HK-2 (cell line): ENCODE results near the gene ECM2.

ENCODE experiments used
- DNase-seq: peaks from one replicate; pipeline ENCODE4 v3.0.0-alpha.2; 2018; ENCODE audit not compliant: unreplicated experiment

Gene ECM2

GRCh38 chr9:92500725-92501124 lies 35.1 kb downstream of the ECM2 start:
- DNase-seq: no peak

- DNase-seq: no peak
Observed at GRCh38 chr9:92499701-92500100, 36.1 kb downstream of the ECM2 start.

DNA sequence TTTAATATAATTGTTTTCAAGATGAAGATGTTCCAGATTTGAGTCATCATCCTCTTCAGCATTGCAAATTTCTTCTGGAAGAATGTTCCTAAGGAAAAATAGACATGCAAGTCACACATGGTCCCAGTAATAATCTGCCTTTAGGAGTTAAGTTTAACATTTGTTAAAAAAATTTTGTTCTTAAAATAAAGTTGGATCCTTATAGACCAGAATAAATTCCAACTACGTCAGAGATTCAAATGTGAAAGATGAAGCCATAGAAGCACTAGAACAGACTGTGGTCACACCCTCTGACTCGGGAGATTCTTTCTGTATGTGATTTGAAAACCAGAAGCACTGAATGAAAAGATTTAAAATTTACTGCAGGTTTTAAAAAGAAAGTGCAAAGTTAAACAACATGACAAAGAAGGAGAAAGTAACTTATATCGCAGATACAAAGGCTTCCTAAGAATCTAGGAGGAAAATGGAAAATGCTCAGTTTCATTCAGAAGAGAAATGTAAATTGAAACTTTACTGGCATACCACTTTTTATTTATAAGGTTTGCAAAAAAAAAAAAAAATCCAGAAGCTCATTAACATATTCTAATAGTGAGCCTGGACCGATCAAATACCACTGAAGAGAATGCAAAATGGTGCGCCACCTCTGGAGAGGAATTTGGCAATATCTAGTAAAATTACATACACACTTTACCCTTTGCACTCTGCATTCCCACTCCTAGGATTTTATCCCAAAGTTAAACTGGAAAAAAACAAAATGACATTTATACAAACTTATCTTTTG lies 39.2 kb downstream of the ECM2 start:
- DNase-seq: no peak

DNA sequence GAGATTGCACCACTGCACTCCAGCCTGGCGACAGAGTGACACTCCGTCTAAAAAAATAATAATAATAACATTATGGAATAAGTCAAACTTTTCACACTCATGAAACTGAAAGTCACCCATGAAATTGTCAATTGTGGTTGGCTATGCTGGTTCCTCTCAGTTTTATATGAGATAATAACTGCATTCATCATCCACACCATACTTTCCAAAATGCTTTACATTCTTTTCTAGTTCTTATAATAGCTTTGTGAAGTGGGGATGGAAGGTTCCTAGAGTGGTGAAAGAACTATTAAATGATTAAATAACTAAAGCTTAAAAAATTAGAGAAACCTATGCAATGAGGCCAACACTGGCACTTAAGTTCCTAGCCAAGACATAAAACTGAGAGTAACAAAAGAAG lies 40.9 kb downstream of the ECM2 start:
- no peak for DNase-seq

GRCh38 chr9:92493749-92494387 lies 41.9 kb downstream of the ECM2 start:
- DNase-seq: no peak

DNA sequence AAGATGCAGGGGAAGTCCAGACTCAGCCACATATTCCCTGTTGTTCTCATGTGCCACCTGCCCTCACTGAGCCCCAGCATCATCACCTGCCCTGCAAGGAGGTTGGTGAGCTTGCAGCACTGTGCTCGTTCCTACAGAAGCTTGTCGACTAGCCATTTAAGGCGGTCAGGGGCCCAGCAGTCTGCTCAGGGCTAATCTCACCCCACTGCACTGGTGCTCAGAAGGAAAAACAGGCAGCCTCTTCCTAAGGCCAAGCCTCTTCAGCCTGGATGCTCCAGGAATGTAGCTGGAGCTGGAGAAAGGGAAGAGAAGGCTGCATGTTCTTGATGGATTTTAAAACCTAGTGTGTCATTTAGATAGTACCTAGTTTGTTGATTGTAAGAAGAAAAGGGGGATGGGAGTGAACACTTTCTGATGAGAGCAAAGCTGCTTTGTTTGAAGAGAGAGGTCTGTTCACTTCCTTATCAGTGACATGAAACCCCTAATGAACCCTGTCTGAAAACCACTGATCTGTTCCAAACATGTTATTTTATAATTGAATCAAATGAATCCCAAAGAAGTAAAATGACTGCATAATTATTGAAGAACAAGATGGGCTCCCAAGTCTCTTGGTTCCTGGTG lies 42.9 kb downstream of the ECM2 start:
- no peak for DNase-seq

GRCh38 chr9:92488681-92489550 lies 46.9 kb downstream of the ECM2 start:
- DNase-seq: no peak

- no peak for DNase-seq
Observed at GRCh38 chr9:92486371-92486770, 49.4 kb downstream of the ECM2 start.

GRCh38 chr9:92484563-92484962 lies 51.2 kb downstream of the ECM2 start:
- DNase-seq: no peak

DNA sequence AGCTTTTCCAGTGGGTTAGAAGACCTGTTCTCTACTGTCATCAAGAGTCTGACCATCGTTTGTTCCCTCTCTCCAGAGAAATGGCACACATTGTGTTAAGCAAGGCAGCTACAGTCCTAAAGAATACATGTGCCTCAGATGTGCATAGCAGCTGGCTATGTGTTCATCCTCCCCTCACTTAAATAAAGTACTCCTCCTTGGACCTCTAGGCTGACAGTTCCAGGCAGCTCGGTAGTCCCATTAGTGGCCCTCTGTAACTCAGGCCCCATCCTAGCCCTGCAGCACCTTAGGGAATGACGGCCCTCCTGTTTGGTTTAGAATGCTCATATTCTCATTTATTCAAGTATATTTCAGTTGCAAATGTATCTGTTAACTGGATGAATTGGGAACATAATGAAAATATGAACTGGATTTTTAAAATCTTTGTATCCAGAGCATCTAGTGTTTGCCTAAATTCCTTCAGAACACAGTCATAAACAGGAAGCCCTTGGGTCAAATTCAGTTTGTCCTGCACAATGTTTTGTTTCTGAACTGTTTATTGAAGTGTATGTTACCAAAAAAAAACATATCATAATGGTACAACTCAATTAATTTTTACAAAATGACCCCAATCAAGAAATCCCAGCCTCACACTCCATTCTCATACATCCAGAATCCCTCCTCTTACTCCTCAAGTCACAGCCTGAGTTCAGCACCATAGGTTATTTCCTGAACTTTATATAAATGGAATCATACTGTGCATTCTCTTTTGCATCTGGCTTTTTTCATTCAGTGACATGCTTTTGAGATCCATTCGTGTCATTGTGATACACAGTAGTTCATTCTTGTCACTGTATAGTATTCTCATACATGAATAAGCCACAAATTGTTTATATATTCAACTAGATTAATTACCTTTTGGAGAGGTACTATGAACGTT lies 51.9 kb downstream of the ECM2 start:
- no peak for DNase-seq

GRCh38 chr9:92482805-92483204 lies 53.0 kb downstream of the ECM2 start:
- DNase-seq: no peak

DNA sequence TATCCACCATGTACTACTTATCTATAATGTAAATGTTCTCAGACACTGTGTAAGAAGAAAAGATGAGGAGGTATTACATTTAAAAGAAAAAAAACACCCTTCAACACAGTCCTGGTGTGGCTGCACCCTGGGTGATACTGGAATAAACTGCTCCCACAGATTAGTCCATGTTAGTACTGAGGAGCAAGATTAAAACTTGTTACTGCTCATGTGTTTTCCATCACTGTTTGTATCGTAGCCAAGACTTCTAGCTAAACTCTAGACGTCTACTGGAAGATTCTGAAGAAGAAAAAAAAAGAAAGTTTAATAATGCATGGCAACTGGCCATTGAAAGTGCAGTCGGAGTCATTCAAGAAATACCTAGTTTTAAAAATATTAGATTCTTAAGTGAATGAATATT lies 53.5 kb downstream of the ECM2 start, which contains the start of gene ASPN:
Gene ASPN (minus strand): TSS at position 178 of the 400 bp plus-strand sequence.
- no peak for DNase-seq

GRCh38 chr9:92480986-92481633 lies 54.7 kb downstream of the ECM2 start:
- no peak for DNase-seq

DNA sequence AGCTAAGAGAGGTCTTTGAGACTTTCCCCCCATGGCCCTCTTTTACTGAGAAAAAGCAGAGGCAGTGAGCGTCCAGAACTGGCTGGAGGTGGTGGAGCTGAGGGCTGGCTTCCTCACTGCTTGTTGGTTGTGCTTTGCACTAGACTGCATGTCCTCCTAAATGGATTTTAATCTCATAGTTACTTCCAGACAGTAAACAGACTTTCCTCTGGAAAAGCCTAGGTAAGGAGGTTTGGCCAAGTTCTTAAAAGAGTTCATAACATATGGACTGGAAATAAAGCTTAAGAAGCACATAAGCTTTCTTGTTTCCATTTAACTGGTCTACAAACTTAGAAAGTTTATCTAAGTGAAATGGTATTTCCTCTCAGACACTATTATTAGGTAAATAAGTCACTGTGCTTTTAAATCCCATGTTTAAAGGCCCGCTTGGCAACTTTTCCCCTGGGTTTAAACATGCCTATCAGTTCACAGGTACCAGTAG lies 55.5 kb downstream of the ECM2 start:
- no peak for DNase-seq

DNA sequence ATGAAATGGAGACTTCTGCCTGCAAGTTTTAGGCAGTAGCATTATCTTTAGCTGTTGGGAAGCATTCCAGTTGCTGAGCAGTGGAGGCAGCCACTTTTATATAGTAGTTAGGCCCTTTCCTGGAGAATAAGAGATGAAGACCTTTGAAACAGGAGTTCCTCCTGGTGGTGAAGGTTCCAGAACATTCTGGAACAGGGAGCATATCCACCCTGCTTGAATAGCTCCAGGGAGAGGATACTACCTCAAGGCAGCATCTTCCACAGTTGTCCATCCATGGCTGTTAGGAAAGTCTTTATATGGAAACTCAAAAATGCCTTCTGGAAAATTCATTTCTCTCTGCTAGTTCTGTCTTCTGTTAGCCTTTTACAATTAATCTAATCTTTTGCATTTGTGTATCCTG lies 56.4 kb downstream of the ECM2 start:
- no peak for DNase-seq

GRCh38 chr9:92478783-92479182 lies 57.0 kb downstream of the ECM2 start:
- DNase-seq: no peak

DNA sequence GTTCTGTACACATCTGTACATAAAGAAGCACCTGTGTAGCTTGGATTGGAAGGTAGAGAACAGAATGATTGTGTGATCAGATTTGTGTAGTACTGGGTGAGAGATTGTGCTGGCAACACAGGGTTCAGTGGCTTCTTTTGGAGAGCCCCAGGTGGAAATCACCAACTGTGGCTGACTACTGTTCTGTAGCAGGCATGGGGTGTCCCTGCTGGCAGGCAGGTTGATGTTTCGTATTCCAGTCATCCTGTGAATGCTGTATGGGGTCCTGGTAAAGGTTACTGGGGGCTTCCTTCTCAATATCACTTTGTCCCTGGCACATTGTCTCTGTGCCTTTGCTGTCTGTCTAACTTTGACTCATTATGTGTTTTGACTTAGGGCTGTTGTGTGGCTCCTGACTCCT lies 58.8 kb downstream of the ECM2 start:
- no peak for DNase-seq

DNA sequence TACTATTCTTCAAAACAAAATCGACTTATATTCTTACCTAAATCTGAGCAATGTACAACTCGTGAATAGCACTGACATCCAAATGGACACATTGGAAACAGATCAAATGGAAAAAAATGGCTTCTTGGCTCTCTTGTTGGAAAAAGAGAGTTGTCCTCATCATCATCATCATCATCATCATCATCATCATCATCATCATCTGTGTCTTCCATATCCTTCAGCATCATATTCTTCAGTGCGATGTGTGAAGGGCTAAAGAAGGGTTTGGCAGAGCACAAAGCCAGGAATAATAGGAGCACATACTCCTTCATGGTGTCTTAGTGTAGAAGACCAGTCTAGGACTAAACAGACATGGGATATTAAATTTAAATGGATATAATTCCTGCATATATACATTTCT lies 61.2 kb downstream of the ECM2 start:
- no peak for DNase-seq

- DNase-seq: peak; percentile 14
Observed at GRCh38 chr9:92468206-92468605, 67.6 kb downstream of the ECM2 start.

GRCh38 chr9:92467511-92467910 lies 68.3 kb downstream of the ECM2 start:
- no peak for DNase-seq
